Stimulated activated naive CD4-positive, alpha-beta T cell (primary cell): ENCODE results near the gene GPR27.

ENCODE experiments used
- DNase-seq, 6 experiments: peaks; one replicate each; lab custom pipeline; 2025; lab: John Stamatoyannopoulos, UW

The GPR27 gene

GRCh38 chr3:71785532-71786216 is 32.0 kb downstream of the GPR27 start:
- DNase-seq = no peak

- no peak for DNase-seq
These were observed 32.5 kb downstream of the GPR27 start for GRCh38 chr3:71786217-71786549.

- no peak for DNase-seq
These were observed 32.9 kb downstream of the GPR27 start for GRCh38 chr3:71786551-71786950.

- DNase-seq = no peak
These were observed 34.3 kb downstream of the GPR27 start for GRCh38 chr3:71787851-71788405.

- no peak for DNase-seq
These were observed 36.3 kb downstream of the GPR27 start for GRCh38 chr3:71789922-71790321.

- DNase-seq = no peak
These were observed 38.0 kb downstream of the GPR27 start for GRCh38 chr3:71791634-71792033.

GRCh38 chr3:71796290-71796689 is 42.6 kb downstream of the GPR27 start:
- no peak for DNase-seq

- no peak for DNase-seq
These were observed 43.8 kb downstream of the GPR27 start for GRCh38 chr3:71797455-71797854.

GRCh38 chr3:71800023-71800422 is 46.4 kb downstream of the GPR27 start:
- DNase-seq = no peak

- DNase-seq = no peak
These were observed 48.3 kb downstream of the GPR27 start for GRCh38 chr3:71801986-71802385.

GRCh38 chr3:71803248-71803647 is 49.6 kb downstream of the GPR27 start:
- no peak for DNase-seq

GRCh38 chr3:71805199-71805598 is 51.5 kb downstream of the GPR27 start:
- DNase-seq = no peak

- no peak for DNase-seq
These were observed 52.0 kb downstream of the GPR27 start for GRCh38 chr3:71805691-71806090.
